Hepatocyte (in vitro differentiated cells): ENCODE data around the gene MYDGF.

Experiments used
- EZH2 ChIP-seq: fragments of 200-600 bp; sonication (generic); IDR thresholded peaks from 2 replicates; pipeline ENCODE4 v1.6.1; 2016; ENCODE audit warnings: antibody characterized with exemption, mild to moderate bottlenecking, borderline replicate concordance
- EZH2phosphoT487 ChIP-seq: fragments of 200-600 bp; sonication (generic); IDR thresholded peaks from one replicate; pipeline ENCODE4 v1.6.1; 2018; ENCODE audit warnings: antibody characterized with exemption, mild to moderate bottlenecking, low read depth, moderate library complexity; ENCODE audit not compliant: unreplicated experiment, severe bottlenecking
- TF ChIP-seq, protein P1 (sequence below): fragments of 200-600 bp; sonication (generic); IDR thresholded peaks from 2 replicates; pipeline ENCODE4 v1.5.1; 2016; ENCODE audit warnings: antibody characterized with exemption, mild to moderate bottlenecking; ENCODE audit not compliant: poor library complexity

DNA sequence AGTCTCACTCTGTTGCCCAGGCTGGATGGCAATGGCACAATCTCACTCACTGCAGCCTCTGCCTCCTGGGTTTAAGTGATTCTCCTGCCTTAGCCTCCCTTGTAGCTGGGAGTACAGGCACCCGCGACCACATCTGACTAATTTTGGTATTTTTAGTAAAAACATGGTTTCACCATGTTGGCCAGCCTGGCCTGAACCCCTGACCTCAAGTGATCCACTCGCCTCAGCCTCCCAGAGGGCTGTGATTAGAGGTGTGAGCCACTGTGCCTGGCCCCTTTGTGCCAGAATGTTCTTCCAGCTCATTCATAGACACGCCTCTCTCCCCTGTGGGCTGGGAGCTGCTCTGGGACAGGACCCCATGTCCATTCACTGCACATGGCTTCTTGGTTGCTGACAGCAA is 9.1 kb downstream of the MYDGF start:
- TF ChIP-seq EZH2 (no peak), EZH2phosphoT487 (no peak)
- TF ChIP-seq, protein P1, sequence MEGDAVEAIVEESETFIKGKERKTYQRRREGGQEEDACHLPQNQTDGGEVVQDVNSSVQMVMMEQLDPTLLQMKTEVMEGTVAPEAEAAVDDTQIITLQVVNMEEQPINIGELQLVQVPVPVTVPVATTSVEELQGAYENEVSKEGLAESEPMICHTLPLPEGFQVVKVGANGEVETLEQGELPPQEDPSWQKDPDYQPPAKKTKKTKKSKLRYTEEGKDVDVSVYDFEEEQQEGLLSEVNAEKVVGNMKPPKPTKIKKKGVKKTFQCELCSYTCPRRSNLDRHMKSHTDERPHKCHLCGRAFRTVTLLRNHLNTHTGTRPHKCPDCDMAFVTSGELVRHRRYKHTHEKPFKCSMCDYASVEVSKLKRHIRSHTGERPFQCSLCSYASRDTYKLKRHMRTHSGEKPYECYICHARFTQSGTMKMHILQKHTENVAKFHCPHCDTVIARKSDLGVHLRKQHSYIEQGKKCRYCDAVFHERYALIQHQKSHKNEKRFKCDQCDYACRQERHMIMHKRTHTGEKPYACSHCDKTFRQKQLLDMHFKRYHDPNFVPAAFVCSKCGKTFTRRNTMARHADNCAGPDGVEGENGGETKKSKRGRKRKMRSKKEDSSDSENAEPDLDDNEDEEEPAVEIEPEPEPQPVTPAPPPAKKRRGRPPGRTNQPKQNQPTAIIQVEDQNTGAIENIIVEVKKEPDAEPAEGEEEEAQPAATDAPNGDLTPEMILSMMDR: no peak
